SK-N-MC (cell line): ENCODE measurements around the gene AKAP17A.
"Not testable (repeated sequence)": the region's sequence is repeated elsewhere in the genome, so short reads cannot be mapped to it uniquely, and the experiment has no call there.

ENCODE experiments used
- DNase-seq: peaks from one replicate; pipeline ENCODE4 v3.0.0-alpha.2; 2011; ENCODE audit warnings: low read depth, low spot score
- H3K27ac ChIP-seq: fragments of 200-600 bp; sonication (generic); 2 replicates; pipeline ENCODE4 v1.5.1; 2016; ENCODE audit warnings: mixed run types
- H3K36me3 ChIP-seq: fragments of 200-600 bp; sonication (generic); 2 replicates; pipeline ENCODE4 v1.6.1; 2017; ENCODE audit warnings: antibody characterized with exemption, low read length, mixed read lengths; ENCODE audit not compliant: insufficient read depth
- H3K4me3 ChIP-seq: fragments of 200-600 bp; sonication (generic); 2 replicates; pipeline ENCODE4 v1.5.1; 2016
- H3K9ac ChIP-seq: fragments of 200-600 bp; sonication (generic); 2 replicates; pipeline ENCODE4 v1.8.0; 2017; ENCODE audit warnings: mixed run types, mixed read lengths; ENCODE audit not compliant: insufficient read length
- H3K9me3 ChIP-seq: fragments of 200-600 bp; sonication (generic); 2 replicates; pipeline ENCODE4 v1.6.1; 2017; ENCODE audit warnings: low read depth, mild to moderate bottlenecking, antibody characterized with exemption, low read length, moderate library complexity, mixed read lengths
- EZH2 ChIP-seq: fragments of 200-600 bp; sonication (generic); IDR thresholded peaks from one replicate; pipeline ENCODE4 v1.6.1; 2017; ENCODE audit warnings: antibody characterized with exemption
- FOXP2 ChIP-seq: optimal IDR thresholded peaks from 2 replicates; pipeline ENCODE3; 2011; ENCODE audit warnings: mild to moderate bottlenecking, moderate library complexity; ENCODE audit not compliant: insufficient read depth; ENCODE audit errors: extremely low read length, control extremely low read depth
- POLR2AphosphoS5 ChIP-seq: IDR thresholded peaks from 2 replicates; pipeline ENCODE4 v1.6.1; 2012; ENCODE audit warnings: mild to moderate bottlenecking, low read depth, low read length, borderline replicate concordance

The AKAP17A gene

DNA sequence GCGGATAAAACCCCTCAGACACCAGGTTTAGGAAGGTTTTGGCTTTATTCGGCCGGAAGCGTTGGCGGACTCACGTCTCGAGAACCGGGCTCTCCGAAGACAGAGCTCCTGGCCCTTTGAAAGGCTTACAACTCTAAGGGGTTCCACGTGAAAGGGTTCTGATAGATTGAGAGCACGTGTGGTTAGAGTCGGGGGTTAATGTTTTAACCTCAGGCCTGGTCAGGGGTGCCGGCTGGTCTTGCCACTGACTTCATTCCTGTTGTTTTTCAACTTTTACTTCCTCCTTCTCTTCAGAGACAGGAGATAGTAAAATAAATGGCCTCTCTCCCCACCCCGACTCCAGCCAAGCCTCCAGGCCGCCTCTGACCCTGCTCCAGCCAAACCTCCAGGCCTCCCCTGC, 18.8 kb downstream of the AKAP17A start:
- no peak for TF ChIP-seq EZH2
- no peak for TF ChIP-seq FOXP2
- TF ChIP-seq POLR2AphosphoS5, result no peak
- Histone ChIP-seq H3K27ac (no peak overlapping the region), H3K4me3 (no peak overlapping the region), H3K36me3 (no peaks in the 10 kb centered on the region), H3K9ac (no peak overlapping the region), H3K9me3 (no peaks in the 10 kb centered on the region)
- no peak for DNase-seq

DNA sequence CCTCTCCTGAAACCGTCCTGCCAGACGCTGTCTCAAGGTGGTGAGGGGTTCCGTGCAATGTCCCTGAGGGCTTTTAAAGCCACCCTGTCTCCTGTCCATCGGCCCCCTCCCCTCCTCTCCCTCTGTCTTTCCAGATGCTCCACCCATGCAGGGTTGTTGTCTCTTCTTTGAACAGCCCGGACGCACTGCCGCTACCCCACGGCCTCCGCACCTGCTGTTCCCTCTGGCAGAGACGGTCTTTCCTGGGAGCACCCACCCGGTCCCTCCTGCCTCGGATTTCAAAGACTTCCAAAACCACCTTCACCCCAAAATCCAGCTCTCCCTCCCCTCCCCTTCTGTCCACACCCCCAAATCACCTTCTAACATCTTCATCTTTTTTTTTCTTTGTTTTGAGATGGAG, 19.3 kb downstream of the AKAP17A start:
- no peak overlapping the region for H3K27ac ChIP-seq
- TF ChIP-seq EZH2 (no peak), FOXP2 (no peak), POLR2AphosphoS5 (no peak)
- H3K4me3 ChIP-seq, result no peak overlapping the region
- no peak overlapping the region for H3K9ac ChIP-seq
- H3K9me3 ChIP-seq, result no peaks in the 10 kb centered on the region
- DNase-seq, result no peak
- H3K36me3 ChIP-seq, result no peaks in the 10 kb centered on the region

DNA sequence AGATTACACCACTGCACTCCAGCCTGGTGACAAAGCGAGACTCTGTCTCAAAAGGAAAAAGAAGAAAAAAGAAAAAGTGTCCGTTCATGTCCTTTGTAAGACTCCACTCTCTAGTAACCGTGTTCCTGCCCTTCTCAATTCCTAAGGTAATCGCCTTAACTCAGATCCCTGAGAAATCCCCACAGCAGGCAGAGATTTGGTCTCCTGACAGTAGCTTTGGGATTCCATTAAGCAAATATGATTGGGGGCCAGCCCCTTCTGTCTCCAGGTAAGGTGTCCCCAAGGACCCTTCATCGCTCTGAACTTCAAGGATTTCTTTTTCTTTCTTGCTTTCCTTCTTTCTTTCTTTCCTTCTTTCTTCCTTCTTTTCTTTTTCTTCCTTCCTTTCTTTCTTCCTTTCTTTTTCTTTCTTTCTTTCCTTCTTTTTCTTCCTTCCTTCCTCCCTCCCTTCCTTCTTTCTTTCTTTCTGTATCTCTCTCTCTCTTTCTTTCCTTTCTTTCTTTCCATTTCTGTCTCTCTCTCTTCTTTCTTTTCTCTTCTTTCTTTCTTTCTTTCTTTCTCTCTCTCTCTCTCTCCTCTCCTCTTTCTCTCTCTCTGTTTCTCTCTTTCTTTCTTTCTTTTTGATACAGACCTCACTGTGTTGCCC, 21.4 kb downstream of the AKAP17A start:
- no peak for TF ChIP-seq FOXP2
- no peak for TF ChIP-seq EZH2
- Histone ChIP-seq H3K9ac (no peak overlapping the region), H3K36me3 (no peaks in the 10 kb centered on the region), H3K9me3 (no peaks in the 10 kb centered on the region), H3K27ac (no peak overlapping the region), H3K4me3 (no peak overlapping the region)
- DNase-seq, result no peak

DNA sequence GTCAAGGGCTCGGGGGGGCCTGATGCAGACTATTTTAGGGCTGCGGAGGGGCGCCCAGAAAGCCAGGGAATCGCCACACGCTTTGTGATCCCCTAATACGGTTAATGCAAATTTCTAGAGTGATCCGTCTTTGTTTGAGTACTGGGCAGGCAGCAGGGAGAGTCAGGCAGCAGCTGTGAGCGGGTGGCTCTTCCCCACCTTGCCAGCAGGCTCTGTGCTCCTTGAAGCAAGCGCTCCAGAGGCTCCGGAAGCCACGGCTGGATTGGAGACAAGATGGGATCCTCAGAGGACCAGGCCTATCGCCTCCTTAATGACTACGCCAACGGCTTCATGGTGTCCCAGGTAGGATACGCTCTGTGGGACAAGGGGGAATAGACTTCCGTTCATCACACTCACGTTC, 23.5 kb downstream of the AKAP17A start, which contains the start of gene ASMT:
Gene ASMT (plus strand): TSS at position 133 of the 400 bp plus-strand sequence. CDS start 141 bp downstream, at position 274.
- H3K36me3 ChIP-seq, result no peaks in the 10 kb centered on the region
- no peak within 1 kb of the TSS for H3K27ac ChIP-seq
- no peak within 1 kb of the TSS for H3K4me3 ChIP-seq
- no peak for TF ChIP-seq POLR2AphosphoS5
- no peak for TF ChIP-seq EZH2
- no peak for TF ChIP-seq FOXP2
- H3K9ac ChIP-seq, result no peak within 1 kb of the TSS
- no peak for DNase-seq
- H3K9me3 ChIP-seq, result no peaks in the 10 kb centered on the region

DNA sequence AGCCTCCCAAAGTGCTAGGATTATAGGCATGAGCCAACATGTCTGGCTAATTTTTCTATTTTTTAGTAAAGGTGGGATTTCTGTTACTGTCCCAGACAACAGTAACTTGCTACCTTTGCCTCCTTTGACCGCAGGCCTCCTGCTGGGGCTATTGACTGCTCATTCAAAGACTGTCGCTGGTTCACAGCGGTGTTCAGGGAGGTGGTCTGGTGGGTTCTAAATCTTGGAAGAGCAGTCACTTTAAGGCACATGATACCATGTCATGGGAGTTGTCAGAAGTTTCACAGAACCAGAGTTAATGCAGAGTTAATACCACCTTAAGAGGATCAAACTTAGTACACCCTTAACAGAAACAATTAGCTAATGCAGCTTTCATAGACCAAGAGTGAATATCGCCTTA, 27.3 kb downstream of the AKAP17A start:
- H3K9me3 ChIP-seq, result no peaks in the 10 kb centered on the region
- H3K4me3 ChIP-seq, result no peak overlapping the region
- no peaks in the 10 kb centered on the region for H3K36me3 ChIP-seq
- H3K27ac ChIP-seq, result no peak overlapping the region
- no peak for DNase-seq
- TF ChIP-seq EZH2 (no peak), POLR2AphosphoS5 (no peak), FOXP2 (no peak)
- H3K9ac ChIP-seq, result no peak overlapping the region

DNA sequence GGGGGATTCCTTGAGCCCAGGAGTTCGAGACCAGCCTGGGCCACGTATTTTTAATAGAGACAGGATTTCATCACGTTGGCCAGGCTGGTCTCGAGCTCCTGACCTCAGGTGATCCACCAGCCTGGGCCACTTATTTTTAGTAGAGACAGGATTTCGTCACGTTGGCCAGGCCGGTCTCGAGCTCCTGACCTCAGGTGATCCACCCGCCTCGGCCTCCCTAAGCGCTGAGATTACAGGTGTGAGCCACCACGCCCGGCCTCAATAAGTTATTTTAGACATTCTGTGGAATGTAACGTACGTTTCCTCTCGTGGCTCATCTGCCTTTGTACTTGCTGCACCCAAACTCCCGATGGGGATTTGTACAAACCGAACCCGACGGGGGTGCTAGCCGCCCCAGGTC, 32.3 kb downstream of the AKAP17A start:
- no peaks in the 10 kb centered on the region for H3K9me3 ChIP-seq
- H3K4me3 ChIP-seq, result no peak overlapping the region
- TF ChIP-seq EZH2, result no peak
- TF ChIP-seq POLR2AphosphoS5, result no peak
- TF ChIP-seq FOXP2, result no peak
- no peaks in the 10 kb centered on the region for H3K36me3 ChIP-seq
- no peak for DNase-seq
- H3K27ac ChIP-seq, result no peak overlapping the region
- no peak overlapping the region for H3K9ac ChIP-seq

DNA sequence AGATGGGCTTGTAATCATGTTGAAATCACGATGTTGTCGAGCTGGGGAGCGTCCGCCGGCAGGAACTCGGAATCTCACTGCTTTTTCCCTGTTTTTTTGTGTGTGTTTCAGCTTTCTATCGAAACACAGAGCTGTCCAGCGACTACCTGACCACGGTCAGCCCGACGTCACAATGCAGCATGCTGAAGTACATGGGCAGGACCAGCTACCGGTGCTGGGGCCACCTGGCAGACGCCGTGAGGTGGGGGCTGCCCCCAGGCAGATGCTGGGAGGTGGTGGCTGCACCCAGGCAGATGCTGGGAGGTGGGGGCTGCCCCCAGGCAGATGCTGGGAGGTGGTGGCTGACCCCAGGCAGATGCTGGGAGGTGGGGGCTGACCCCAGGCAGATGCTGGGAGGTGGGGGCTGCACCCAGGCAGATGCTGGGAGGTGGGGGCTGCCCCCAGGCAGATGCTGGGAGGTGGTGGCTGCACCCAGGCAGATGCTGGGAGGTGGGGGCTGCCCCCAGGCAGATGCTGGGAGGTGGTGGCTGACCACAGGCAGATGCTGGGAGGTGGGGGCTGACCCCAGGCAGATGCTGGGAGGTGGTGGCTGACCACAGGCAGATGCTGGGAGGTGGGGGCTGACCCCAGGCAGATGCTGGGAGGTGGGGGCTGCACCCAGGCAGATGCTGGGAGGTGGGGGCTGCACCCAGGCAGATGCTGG, 32.9 kb downstream of the AKAP17A start:
- not testable (repeated sequence) for H3K36me3 ChIP-seq, H3K9ac ChIP-seq, H3K27ac ChIP-seq, H3K9me3 ChIP-seq, H3K4me3 ChIP-seq, DNase-seq

DNA sequence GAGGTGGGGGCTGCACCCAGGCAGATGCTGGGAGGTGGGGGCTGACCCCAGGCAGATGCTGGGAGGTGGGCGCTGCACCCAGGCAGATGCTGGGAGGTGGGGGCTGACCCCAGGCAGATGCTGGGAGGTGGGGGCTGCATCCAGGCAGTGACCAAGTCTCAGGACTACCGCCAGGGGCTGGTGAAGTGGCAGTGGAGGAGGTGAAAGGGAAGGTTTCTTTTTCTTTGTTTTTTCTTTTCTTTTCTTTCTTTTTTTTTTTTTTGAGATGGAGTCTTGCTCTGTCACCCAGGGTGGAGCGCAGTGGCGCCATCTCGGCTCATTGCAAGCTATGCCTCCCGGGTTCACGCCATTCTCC, 33.4 kb downstream of the AKAP17A start:
- H3K9ac ChIP-seq, H3K27ac ChIP-seq, H3K9me3 ChIP-seq, DNase-seq, H3K4me3 ChIP-seq, H3K36me3 ChIP-seq: not testable (repeated sequence)

DNA sequence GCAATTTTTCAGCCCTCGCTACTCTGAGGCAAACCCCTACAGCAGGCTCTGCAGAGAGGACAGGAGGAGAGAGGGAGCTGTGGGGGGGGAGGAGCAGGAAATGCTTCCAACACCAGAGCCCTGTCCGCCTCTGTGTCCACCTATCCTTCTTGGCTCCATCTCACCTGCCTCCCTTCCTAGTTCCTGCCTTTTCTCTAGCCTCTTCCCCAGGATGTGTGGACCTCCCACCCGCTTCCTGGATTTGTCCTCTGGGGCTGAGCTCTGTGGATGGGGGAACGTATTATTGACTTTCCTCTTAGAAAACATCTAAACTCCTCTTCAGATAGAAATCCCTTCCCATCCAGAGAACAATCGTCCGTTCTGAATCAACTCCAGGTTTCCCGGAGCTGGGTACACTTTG, 37.8 kb downstream of the AKAP17A start:
- TF ChIP-seq EZH2, result no peak

More for the DNA sequence above, 37.8 kb downstream of the AKAP17A start:
- Histone ChIP-seq H3K9ac (no peak overlapping the region), H3K9me3 (no peaks in the 10 kb centered on the region), H3K36me3 (no peaks in the 10 kb centered on the region), H3K4me3 (no peak overlapping the region), H3K27ac (no peak overlapping the region)
- no peak for DNase-seq
